NCI-H774 (cell line): ENCODE data around the gene FAM222A.

Source experiments
- DNase-seq: peaks from one replicate; lab custom pipeline; 2025; lab: John Stamatoyannopoulos, UW

The FAM222A gene

DNA sequence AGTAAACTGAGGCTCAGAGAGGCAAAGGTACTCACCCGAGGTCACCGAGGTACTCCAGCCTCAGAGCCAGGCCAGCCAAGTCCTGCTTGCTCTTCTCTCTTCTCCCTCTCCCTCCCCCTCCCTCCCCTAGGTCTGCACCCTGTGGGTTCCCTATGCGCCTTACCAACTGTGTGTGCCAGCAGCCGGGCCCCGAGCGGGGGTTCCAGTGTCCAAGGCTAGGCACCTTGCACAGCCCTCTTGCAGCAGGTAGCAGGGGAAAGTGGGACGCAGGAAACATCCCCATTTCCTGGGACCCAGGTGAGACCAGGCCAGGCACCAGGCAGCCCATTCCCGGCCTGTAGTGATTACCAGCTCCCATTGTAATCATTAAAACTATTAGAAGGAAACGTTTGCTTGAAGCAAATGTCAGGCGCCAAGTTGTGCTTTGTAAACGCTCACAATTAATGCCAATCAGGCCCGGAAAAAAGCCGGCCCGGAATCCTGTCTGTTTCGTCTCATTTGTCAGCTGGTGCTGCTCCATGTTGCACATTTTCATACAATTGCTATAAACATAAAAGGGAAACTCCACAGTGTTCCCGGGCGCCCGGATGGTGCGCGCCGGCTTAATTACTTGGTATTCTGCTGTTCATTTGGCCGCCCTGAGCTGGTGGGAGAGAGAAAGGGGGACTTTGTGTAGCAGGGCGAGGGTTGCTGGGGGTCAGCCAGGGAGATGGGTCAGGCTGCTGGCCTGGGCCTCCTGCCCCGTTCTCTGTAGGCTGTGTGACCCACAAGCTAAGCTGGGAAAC lies 11.9 kb downstream of the FAM222A start:
- DNase-seq: no peak

- DNase-seq: no peak
Observed at GRCh38 chr12:109726106-109726497, 12.5 kb downstream of the FAM222A start.

- DNase-seq: no peak
Observed at GRCh38 chr12:109726511-109727038, 12.9 kb downstream of the FAM222A start.

DNA sequence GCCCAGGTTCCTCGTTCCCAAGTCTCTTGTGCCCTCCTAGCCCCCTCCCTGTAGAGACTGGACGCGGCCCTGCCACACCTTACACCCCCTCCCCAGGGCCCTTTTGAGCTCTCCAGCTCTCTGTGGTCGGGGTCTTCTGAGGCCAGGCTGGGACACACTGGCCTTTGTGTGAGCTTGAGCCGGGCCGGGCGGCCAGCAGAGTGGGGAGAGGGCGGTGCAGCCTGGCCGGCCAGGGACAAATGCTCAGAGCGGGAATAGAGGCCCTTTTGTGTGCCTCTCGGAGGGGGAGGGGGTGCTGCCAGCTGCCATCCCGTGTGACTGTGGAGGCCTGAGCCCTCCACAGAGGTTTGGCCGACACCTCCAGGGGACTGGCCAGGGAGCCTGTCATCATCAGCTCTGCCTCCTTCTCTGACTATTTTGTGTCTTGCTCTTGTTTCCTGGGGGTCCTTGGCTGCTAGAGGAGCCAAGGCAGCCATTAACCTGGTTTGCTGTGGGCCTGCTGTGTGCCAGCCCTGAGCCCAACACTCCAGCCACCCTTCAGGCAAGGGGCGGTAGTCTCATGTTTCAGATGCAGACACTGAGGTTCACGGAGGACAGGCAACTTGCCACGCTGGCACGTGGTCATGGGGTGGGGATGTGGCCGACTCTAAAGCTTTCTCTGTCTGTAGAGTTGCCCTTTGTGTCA lies 13.6 kb downstream of the FAM222A start:
- DNase-seq: no peak

DNA sequence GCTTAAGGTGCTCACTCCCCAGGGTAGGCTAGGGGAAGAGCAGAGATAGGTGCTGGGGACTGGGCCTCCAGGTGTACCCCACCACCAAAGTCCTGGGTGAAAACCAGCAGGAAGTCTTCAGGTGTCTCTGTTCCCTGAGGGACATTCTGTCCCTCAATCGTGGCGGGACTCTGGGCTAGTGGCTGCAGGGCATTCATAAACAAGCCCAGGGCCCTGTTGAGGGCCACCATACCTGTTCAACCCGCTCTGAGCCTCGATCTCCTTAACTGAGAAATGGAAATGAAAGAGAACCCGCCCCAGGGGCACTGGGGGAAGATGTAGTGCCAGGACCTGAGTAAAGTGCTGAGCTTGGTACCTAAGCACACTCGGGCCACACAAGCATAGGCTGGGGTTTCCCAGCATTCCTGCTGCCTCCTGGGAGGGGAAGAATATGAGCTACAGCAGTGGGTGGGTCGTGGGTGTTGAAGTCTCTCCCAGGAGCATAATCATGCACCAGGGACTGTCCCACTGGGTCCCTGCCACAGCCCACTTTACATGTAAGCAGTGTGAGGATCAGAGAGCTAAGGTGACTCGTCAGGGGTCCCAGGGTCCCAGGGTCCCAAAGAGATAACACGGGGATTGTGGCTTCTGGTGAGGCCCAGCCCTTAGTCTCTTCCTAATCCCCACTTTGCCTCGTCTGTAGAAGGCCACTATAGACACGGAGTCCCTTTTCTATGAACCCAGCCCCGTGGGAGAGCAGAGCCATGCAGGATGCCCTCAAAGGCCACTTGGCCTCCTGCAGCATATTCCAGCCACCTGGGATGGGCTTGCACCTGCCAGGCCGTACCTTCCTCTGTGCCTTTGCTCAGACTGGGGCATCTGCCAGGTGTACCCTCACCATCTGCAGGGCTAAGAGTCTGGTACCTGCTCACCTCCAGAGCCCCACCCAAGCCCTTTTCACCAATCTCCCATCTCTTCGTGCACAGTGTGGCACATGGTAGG lies 14.4 kb downstream of the FAM222A start:
- no peak for DNase-seq

DNA sequence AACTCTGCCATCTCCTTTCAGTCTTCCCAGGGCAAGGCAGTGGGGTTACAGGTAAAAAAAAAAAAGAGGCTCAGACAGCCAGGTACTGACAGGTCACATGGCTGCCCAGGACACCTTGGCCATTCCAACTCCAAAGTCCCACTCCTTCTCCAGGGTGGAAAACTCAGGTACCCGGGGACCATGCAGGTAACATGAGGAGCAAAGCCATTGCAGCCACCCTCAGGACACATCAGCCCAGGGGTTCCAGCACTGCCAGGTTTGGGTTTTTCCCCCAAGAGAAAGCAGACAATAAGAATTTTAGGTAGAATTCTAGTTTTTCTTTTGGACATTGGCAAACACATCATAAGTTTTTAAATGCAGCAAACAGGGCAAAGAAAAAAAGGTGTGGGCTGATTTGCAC lies 15.3 kb downstream of the FAM222A start:
- no peak for DNase-seq

DNA sequence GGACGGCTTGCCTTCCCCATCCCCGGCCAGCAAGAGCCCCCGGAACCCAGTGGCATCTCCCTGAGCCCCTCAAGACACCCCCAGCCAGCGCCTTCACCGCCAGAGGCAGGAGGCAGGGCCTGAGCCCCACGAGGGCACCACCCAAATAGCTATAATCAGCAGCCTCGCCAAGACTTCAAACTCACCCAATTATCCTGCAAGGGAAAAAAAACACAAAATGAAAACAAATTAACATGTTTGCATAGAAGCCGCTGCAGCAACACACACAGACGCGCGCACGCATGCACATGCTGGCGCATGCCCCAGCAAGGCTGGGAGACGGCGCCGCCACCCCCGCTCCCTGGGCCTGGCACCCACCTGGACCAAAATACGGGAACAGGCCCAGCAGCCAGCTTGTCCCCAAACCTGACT lies 15.8 kb downstream of the FAM222A start:
- no peak for DNase-seq

DNA sequence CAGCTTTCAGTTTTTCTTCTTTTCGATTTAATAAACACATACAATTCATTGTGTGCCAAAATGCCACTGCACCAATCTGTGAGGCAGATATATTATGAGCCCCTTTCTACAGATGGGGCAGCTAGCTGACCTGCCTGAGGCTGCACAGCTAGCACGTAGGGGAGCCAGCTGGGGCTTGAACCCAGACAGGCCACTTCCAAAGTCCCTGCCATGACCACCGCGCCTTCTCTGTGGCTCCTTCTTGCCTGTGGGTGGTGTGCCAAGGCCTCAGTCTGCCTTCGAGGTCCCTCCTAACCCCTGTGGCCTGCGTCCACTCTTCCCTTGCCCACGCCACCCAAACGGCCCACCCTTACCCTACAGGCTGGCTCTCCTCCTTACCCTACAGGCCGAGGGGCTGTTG lies 16.2 kb downstream of the FAM222A start:
- DNase-seq: no peak

DNA sequence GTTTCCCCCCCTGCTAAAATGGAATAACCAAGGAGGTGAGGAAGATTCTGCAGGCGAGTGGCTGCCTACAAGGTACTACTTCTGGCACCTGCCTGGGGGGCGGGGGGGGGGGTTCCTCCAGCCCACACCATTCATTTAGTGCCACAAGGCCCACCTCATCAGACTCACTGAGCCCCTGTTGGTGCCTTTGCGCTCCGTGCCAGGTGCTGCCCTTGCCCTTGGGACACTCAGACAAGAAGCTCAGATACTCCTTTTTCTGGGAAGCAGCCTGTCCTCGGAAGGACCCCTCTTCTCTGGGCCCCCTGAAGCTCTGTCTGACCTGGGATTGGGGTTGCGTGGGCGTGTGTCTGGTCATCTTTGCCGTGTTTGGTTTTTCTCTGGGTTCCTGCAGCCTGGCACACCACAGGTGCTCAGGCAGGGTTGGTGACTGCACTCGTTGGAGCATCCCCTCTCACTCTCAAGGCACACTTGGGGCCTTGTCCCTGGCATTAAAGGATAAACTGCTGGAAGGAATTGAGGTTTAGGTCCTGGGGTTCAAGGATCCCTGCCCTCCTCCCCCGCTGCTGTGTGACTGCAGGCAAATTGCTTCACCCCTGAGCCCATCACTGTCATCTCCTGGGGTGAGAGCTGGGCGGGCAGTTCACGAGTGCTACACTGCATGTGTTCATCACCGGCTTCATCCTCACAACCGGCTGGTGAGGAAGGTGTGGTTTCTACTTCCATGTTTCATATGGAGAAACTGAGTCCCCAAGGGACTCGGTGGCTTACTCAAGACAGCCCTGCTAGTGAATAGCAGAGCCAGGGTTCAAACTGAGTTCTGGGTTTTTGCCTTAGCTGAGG lies 16.9 kb downstream of the FAM222A start:
- DNase-seq: no peak

DNA sequence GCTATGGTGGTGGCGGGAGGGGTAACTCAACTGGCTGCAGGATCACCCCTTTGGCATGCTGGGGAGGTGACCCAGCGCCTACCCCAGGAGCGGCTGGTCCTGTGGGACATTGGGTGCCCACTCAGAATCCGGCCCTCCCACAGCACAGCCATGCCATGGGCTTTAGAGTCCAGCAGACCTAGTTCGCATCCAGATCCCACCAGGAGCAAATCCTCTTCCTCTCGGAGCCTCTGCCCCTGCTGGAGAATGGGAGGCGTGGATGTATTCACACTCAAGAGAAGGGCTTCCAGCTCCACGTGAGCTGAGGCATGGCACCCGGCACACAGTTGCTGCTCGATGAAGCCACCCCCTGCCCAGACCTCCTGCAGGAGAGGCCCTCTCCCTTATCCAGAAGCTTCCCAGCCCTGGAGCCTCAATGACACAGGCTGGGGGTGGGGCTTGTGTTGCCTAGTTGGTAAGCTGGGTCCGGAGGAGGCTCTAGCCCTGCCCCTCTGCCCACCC lies 17.7 kb downstream of the FAM222A start:
- no peak for DNase-seq

DNA sequence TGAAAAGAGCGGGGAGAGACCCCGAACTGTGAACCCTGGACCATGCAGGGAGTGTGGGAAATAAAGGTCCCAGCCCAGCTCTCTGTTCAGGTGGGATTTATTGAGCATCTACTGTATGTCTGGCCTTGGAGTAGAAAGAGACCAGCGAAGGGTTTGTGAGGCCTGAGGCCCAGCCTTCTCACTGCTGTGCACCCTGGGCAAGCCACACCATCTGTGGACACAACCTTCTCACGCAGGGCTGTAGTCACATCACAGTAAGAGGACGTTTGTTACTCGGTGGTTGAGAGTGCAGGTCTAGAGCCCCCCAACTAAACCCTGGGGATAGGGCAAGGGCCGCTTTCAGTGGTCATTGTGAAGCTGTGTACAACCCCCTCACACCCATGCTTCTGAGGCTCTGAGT lies 18.2 kb downstream of the FAM222A start:
- DNase-seq: no peak

- DNase-seq: no peak
Observed at GRCh38 chr12:109732321-109733305, 19.0 kb downstream of the FAM222A start.

GRCh38 chr12:109734219-109735000 lies 20.8 kb downstream of the FAM222A start:
- DNase-seq: no peak

DNA sequence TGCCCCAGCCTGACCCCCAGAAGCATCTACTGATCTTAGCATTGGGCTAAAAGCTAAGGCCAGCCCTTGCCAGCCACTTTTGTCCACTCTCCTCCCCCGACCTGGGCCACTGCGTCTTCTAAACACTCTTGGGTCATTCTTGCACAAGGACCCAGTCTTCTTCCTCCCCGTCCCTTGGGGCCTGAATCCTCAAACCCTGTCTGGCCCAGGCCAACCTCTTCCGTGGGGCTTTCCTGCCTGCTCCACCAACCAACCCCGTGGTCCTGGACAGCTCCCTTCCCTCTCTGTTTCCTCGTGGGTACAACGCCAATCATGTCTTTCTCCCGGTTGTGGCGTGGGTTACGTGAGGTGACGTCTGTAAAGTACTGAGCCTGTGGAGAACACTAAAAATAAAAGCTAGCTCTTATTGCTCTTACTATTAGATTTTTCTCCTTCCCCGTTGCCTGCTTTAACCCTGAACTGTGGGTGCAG lies 21.5 kb downstream of the FAM222A start:
- no peak for DNase-seq

GRCh38 chr12:109735825-109736551 lies 22.4 kb downstream of the FAM222A start:
- no peak for DNase-seq

DNA sequence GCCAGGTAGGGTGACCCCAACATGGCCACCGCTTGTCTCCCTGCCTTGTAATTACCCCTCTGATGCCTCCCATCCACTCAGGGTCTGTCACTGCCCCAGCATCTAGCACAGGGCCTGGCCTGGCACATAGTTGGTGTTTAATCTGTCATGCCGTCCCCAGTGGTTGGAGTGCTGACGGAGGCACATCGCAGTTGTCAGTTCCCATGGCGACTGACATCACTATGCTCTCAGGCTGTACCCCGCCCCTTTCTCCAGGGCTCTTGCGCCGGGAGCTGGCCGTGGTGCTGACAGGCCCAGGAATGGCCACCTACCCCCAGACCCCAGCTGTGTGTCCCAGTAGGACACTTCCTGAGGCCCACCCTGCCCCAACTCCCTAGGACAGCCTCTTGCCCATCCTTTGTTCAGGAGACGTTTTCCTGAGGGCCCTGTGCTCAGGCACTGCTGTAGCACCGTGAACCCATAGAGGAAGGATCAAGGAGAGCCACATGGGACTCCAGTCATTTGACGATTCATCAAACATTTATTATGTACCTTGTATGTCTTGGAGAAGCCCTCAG lies 23.0 kb downstream of the FAM222A start:
- DNase-seq: no peak

GRCh38 chr12:109737126-109737525 lies 23.5 kb downstream of the FAM222A start:
- no peak for DNase-seq

GRCh38 chr12:109737631-109738030 lies 24.0 kb downstream of the FAM222A start:
- no peak for DNase-seq
